Thymus (tissue), 11 donors: ENCODE data around the gene HSF4. TPM values are rescaled to one million over a fixed set of nuclear protein-coding genes. Genes with fewer than 3 reads are reported as not detected.

ENCODE experiments used
- DNase-seq, 9 donors: peaks; one replicate each; pipeline ENCODE4 v3.0.0-alpha.2; 2013; ENCODE audit warnings: low spot score in 9 of 9, low read depth in 6 of 9, missing footprints in 1 of 9
- H3K27ac ChIP-seq, 2 donors: one replicate each; pipeline ENCODE4 v1.5.1; 2013; ENCODE audit warnings: control low read depth in 1 of 2, low read depth in 1 of 2, low read length in 1 of 2, mild to moderate bottlenecking in 1 of 2, moderate library complexity in 1 of 2
- H3K27me3 ChIP-seq, 2 donors: one replicate each; pipeline ENCODE4 v1.5.1; 2013; ENCODE audit warnings: low read length in 1 of 2; ENCODE audit not compliant: control insufficient read depth in 2 of 2, insufficient read depth in 1 of 2
- H3K36me3 ChIP-seq, 2 donors: one replicate each; pipeline ENCODE4 v1.5.1; 2013; ENCODE audit warnings: low read length in 1 of 2, mild to moderate bottlenecking in 1 of 2, moderate library complexity in 1 of 2; ENCODE audit not compliant: control insufficient read depth in 2 of 2, insufficient read depth in 2 of 2
- H3K4me1 ChIP-seq, 2 donors: one replicate each; pipeline ENCODE4 v1.5.1; 2013; ENCODE audit warnings: low read length in 2 of 2; ENCODE audit not compliant: control insufficient read depth in 2 of 2, insufficient read depth in 2 of 2
- H3K4me3 ChIP-seq, 2 donors: one replicate each; pipeline ENCODE4 v1.5.1; 2013; ENCODE audit warnings: low read length in 2 of 2, control low read depth in 1 of 2, mild to moderate bottlenecking in 1 of 2
- H3K9me3 ChIP-seq, 2 donors: one replicate each; pipeline ENCODE4 v1.5.1; 2013; ENCODE audit warnings: low read length in 1 of 2, mild to moderate bottlenecking in 1 of 2; ENCODE audit not compliant: control insufficient read depth in 2 of 2, insufficient read depth in 1 of 2
- WGBS: extraction: QIAGEN DNeasy Blood & Tissue Kit; methylation state at CpG from one replicate; pipeline ENCODE4 v1.1.7; 2013; 5-methylcytosine and 5-hydroxymethylcytosine counted together
- polyA plus RNA-seq: library from polyadenylated mRNA; stranded (reverse); fragments of 200-250 nt; gene quantifications from one replicate; pipeline ENCODE4 v1.2.3, GENCODE V29; 2013
- total RNA-seq: library from RNA; stranded (reverse); fragments of 120-200 nt; gene quantifications from one replicate; pipeline ENCODE4 v1.2.4, GENCODE V29; 2013
- donor health status: healthy.

Gene HSF4
- total and polyA plus RNA-seq, 2 donors = 4.1 to 50.8 TPM

GRCh38 chr16:67181346-67181745 is 16.8 kb downstream of the HSF4 start:
- WGBS = over 99% methylated on average over 2 of the region's 2 CpGs
- no peaks in the 10 kb centered on the region for H3K36me3 ChIP-seq
- DNase-seq = no peak
- H3K4me1 ChIP-seq = peaks cover 14 to 35% of the 10 kb centered on the region in 2 donors
- no peak overlapping the region for H3K4me3 ChIP-seq
- peaks cover 46 to 63% of the 10 kb centered on the region in 2 donors for H3K27me3 ChIP-seq
- no peak overlapping the region for H3K27ac ChIP-seq
- H3K9me3 ChIP-seq = peaks cover 1 to 3% of the 10 kb centered on the region in 2 donors

- H3K4me1 ChIP-seq = peaks cover 14 to 35% of the 10 kb centered on the region in 2 donors
- H3K4me3 ChIP-seq = no peak overlapping the region
- peaks cover 37 to 63% of the 10 kb centered on the region in 2 donors for H3K27me3 ChIP-seq
- H3K9me3 ChIP-seq = peaks cover 1 to 3% of the 10 kb centered on the region in 2 donors
- no peak overlapping the region for H3K27ac ChIP-seq
- H3K36me3 ChIP-seq = no peaks in the 10 kb centered on the region
- DNase-seq = no peak
- WGBS = 95% methylated on average over 2 of the region's 2 CpGs
Measured at GRCh38 chr16:67182288-67182687, 17.7 kb downstream of the HSF4 start.

GRCh38 chr16:67183284-67183626 is 18.7 kb downstream of the HSF4 start:
- Histone ChIP-seq H3K27me3 (peaks cover 29 to 57% of the 10 kb centered on the region in 2 donors), H3K27ac (no peak overlapping the region), H3K9me3 (peaks cover 1 to 3% of the 10 kb centered on the region in 2 donors), H3K4me1 (peaks cover 13 to 32% of the 10 kb centered on the region in 2 donors), H3K36me3 (no peaks in the 10 kb centered on the region), H3K4me3 (peak overlapping the region; percentile 75 to 86)
- no peak for DNase-seq
- WGBS = 10% methylated on average over 11 of the region's 11 CpGs

- peak within 1 kb of the TSS; percentile 86 to 94 for H3K27ac ChIP-seq
- peaks cover 1 to 3% of the 10 kb centered on the region in 2 donors for H3K9me3 ChIP-seq
- peaks cover 23 to 54% of the 10 kb centered on the region in 2 donors for H3K27me3 ChIP-seq
- DNase-seq = peak; percentile 87 to 99 (median 95)
- H3K4me1 ChIP-seq = peaks cover 11 to 27% of the 10 kb centered on the region in 2 donors
- no peaks in the 10 kb centered on the region for H3K36me3 ChIP-seq
- under 1% methylated on average over 77 of the region's 77 CpGs for WGBS
- peak within 1 kb of the TSS; percentile 75 to 86 for H3K4me3 ChIP-seq
Measured at GRCh38 chr16:67183627-67184452, 19.3 kb downstream of the HSF4 start, which contains the start of gene MATCAP1. TSS of gene MATCAP1 (minus strand) at chr16:67183963. CDS start at chr16:67180610, 3,353 bp downstream.

- H3K4me1 ChIP-seq = peaks cover 11 to 26% of the 10 kb centered on the region in 2 donors
- peaks cover 18 to 50% of the 10 kb centered on the region in 2 donors for H3K27me3 ChIP-seq
- peaks cover 0 to 3% of the 10 kb centered on the region in 2 donors for H3K9me3 ChIP-seq
- no peak for DNase-seq
- H3K4me3 ChIP-seq = peak overlapping the region; percentile 75 to 86
- no peaks in the 10 kb centered on the region for H3K36me3 ChIP-seq
- peak overlapping the region in 1 of 2 donors; percentile 94 for H3K27ac ChIP-seq
- WGBS = 10% methylated on average over 59 of the region's 59 CpGs
Measured at GRCh38 chr16:67184453-67184994, 20.0 kb downstream of the HSF4 start.

GRCh38 chr16:67184995-67185650 is 20.6 kb downstream of the HSF4 start:
- 19% methylated on average over 43 of the region's 43 CpGs for WGBS
- H3K9me3 ChIP-seq = peaks cover 0 to 3% of the 10 kb centered on the region in 2 donors
- H3K27ac ChIP-seq = no peak overlapping the region
- peak overlapping the region; percentile 75 to 86 for H3K4me3 ChIP-seq
- H3K36me3 ChIP-seq = no peaks in the 10 kb centered on the region
- peaks cover 11 to 26% of the 10 kb centered on the region in 2 donors for H3K4me1 ChIP-seq
- peaks cover 18 to 49% of the 10 kb centered on the region in 2 donors for H3K27me3 ChIP-seq
- peak in 7 of 9 donors; percentile 37 to 76 (median 64) for DNase-seq

GRCh38 chr16:67185651-67186134 is 21.1 kb downstream of the HSF4 start:
- no peaks in the 10 kb centered on the region for H3K36me3 ChIP-seq
- 14% methylated on average over 12 of the region's 12 CpGs for WGBS
- peak overlapping the region in 1 of 2 donors; percentile 14 for H3K4me3 ChIP-seq
- peaks cover 18 to 49% of the 10 kb centered on the region in 2 donors for H3K27me3 ChIP-seq
- peaks cover 0 to 3% of the 10 kb centered on the region in 2 donors for H3K9me3 ChIP-seq
- H3K27ac ChIP-seq = no peak overlapping the region
- H3K4me1 ChIP-seq = peaks cover 11 to 26% of the 10 kb centered on the region in 2 donors
- DNase-seq = no peak

- 83% methylated on average over 5 of the region's 5 CpGs for WGBS
Measured at GRCh38 chr16:67186550-67186950, 22.0 kb downstream of the HSF4 start.

More at GRCh38 chr16:67186550-67186950, 22.0 kb downstream of the HSF4 start:
- H3K27me3 ChIP-seq = peaks cover 18 to 49% of the 10 kb centered on the region in 2 donors
- peaks cover 0 to 3% of the 10 kb centered on the region in 2 donors for H3K9me3 ChIP-seq
- H3K4me1 ChIP-seq = peaks cover 14 to 29% of the 10 kb centered on the region in 2 donors
- no peaks in the 10 kb centered on the region for H3K36me3 ChIP-seq
- H3K4me3 ChIP-seq = no peak overlapping the region
- no peak overlapping the region for H3K27ac ChIP-seq
- DNase-seq = no peak
